HG03045 (cell line): Measurements from ENCODE around the gene NAB2.
"Not testable (repeated sequence)": the region's sequence is repeated elsewhere in the genome, so short reads cannot be mapped to it uniquely, and the experiment has no call there.

Experiments used
- ATAC-seq: cut with Tn5 transposase; IDR thresholded peaks from one replicate; pipeline ENCODE4 v1.9.1; 2021; ENCODE audit warnings: mild to moderate bottlenecking, moderate library complexity; ENCODE audit not compliant: unreplicated experiment

NAB2 gene

GRCh38 chr12:57063991-57064685, 24.8 kb upstream of the NAB2 start:
- no peak for ATAC-seq

GRCh38 chr12:57066245-57066644, 22.7 kb upstream of the NAB2 start:
- no peak for ATAC-seq

- peak; percentile 82 for ATAC-seq
Observed at GRCh38 chr12:57069523-57069922, 19.4 kb upstream of the NAB2 start.

- no peak for ATAC-seq
Observed at GRCh38 chr12:57072661-57073060, 16.3 kb upstream of the NAB2 start.

- not testable (repeated sequence) for ATAC-seq
Observed at GRCh38 chr12:57073566-57074450, 15.1 kb upstream of the NAB2 start.

GRCh38 chr12:57078519-57079404, 10.2 kb upstream of the NAB2 start, which contains the start of gene NEMP1:
Gene NEMP1 (minus strand): TSS chr12:57078791. CDS start chr12:57078745, 46 bp downstream.
- ATAC-seq = peak; percentile 98

- ATAC-seq = no peak
Observed at GRCh38 chr12:57079821-57080220, 9.1 kb upstream of the NAB2 start.

GRCh38 chr12:57080855-57081254, 8.1 kb upstream of the NAB2 start:
- no peak for ATAC-seq

GRCh38 chr12:57085999-57086492, 2.9 kb upstream of the NAB2 start:
- no peak for ATAC-seq

GRCh38 chr12:57086493-57087009, 2.4 kb upstream of the NAB2 start:
- no peak for ATAC-seq

GRCh38 chr12:57087010-57087690, 1.8 kb upstream of the NAB2 start:
- peak; percentile 35 for ATAC-seq

- peak; percentile 34 for ATAC-seq
Observed at GRCh38 chr12:57087691-57088353, 1.1 kb upstream of the NAB2 start.

GRCh38 chr12:57089271-57090245, 644 bp downstream of the NAB2 start:
- ATAC-seq = no peak

GRCh38 chr12:57090490-57090889, 1.6 kb downstream of the NAB2 start:
- ATAC-seq = no peak

GRCh38 chr12:57090924-57091637, 2.2 kb downstream of the NAB2 start:
- no peak for ATAC-seq

- ATAC-seq = no peak
Observed at GRCh38 chr12:57091638-57092528, 3.0 kb downstream of the NAB2 start.

- ATAC-seq = no peak
Observed at GRCh38 chr12:57092529-57092862, 3.6 kb downstream of the NAB2 start.
